Measurements from ENCODE around the gene SLC27A5.

DNA sequence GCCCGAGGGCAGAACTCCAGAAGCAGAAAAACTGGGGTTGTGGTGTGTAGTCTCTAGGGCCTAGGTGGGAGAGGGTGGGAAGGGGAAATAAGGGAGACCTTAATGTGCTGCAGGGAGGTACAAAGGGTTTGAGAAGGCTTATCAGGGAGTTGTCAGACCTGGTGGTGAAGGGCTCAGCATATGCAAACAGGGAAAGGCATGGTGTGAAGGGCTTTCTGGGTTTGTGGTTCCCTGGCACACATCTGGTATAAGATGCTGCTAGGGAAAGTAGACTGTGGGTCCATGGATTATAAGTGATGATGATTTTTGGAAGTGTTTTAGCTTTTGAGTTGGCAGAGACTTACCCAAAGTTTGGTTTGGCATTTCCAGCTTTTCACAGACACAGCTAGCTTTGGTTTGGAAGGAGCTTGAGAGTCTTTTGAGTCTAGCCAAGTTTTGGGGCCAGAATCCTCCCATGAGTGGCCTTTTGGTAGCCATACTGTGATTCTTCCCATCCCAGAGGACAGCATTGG lies 34.3 kb upstream of the SLC27A5 start:
- TF ChIP-seq POLR2AphosphoS5 (IDR thresholded peaks at IDR 0.05; ENCODE audit: borderline replicate concordance, low read depth, low read length): no peak
- no peak for TF ChIP-seq EZH2 (IDR thresholded peaks at IDR 0.05)
